GM19193 (cell line): Measurements from ENCODE around the gene GPR63.

Experiments used
- POLR2A ChIP-seq: IDR thresholded peaks from 4 replicates; pipeline ENCODE4 v1.6.1; 2011; ENCODE audit not compliant: insufficient read depth, insufficient read length; ENCODE audit errors: extremely low read depth

The GPR63 gene

GRCh38 chr6:96787846-96788580, 49.3 kb downstream of the GPR63 start:
- TF ChIP-seq POLR2A: no peak

- TF ChIP-seq POLR2A: no peak
Measured at GRCh38 chr6:96786336-96786735, 50.9 kb downstream of the GPR63 start.

- no peak for TF ChIP-seq POLR2A
Measured at GRCh38 chr6:96784650-96785049, 52.6 kb downstream of the GPR63 start.

- no peak for TF ChIP-seq POLR2A
Measured at GRCh38 chr6:96783307-96783706, 54.0 kb downstream of the GPR63 start.

GRCh38 chr6:96781557-96781956, 55.7 kb downstream of the GPR63 start:
- no peak for TF ChIP-seq POLR2A

- no peak for TF ChIP-seq POLR2A
Measured at GRCh38 chr6:96777113-96777512, 60.2 kb downstream of the GPR63 start.

GRCh38 chr6:96775727-96776400, 61.4 kb downstream of the GPR63 start:
- no peak for TF ChIP-seq POLR2A

- TF ChIP-seq POLR2A: no peak
Measured at GRCh38 chr6:96766769-96767168, 70.5 kb downstream of the GPR63 start.

- no peak for TF ChIP-seq POLR2A
Measured at GRCh38 chr6:96762599-96762998, 74.7 kb downstream of the GPR63 start.

- TF ChIP-seq POLR2A: no peak
Measured at GRCh38 chr6:96761794-96762193, 75.5 kb downstream of the GPR63 start.

GRCh38 chr6:96760153-96760687, 77.1 kb downstream of the GPR63 start:
- no peak for TF ChIP-seq POLR2A

GRCh38 chr6:96755096-96755495, 82.2 kb downstream of the GPR63 start:
- TF ChIP-seq POLR2A: no peak

- TF ChIP-seq POLR2A: no peak
Measured at GRCh38 chr6:96749891-96750290, 87.4 kb downstream of the GPR63 start.
